ENCODE results near the gene LRRFIP2. TPM values are rescaled to one million over a fixed set of nuclear protein-coding genes. Genes with fewer than 3 reads are reported as not detected.

Gene LRRFIP2
- total and polyA plus RNA-seq, 2 donors (not counting 1 experiment from before 2014, with no cell fraction given) = 8.6 to 49.2 TPM

GRCh38 chr3:37030588-37030987 is 143.8 kb downstream of the LRRFIP2 start:
- H3K27me3 Mint-ChIP-seq = no peaks in the 10 kb centered on the region
- peaks cover 0 to 69% of the 10 kb centered on the region in 2 experiments for H3K36me3 ChIP-seq (replicated peaks in 1 of 2; ENCODE audit: control extremely low read depth in 1 of 2, control insufficient read depth in 1 of 2, extremely low read depth in 1 of 2, insufficient read depth in 2 of 2, low read length in 1 of 2)
- ATAC-seq (ENCODE audit: low read depth) (no peak), DNase-seq (no peak)
- intact Hi-C loops (cut with micrococcal nuclease) = no loop called here
- H3K4me3 ChIP-seq (ENCODE audit: control extremely low read depth in 1 of 5, extremely low read depth in 1 of 5, insufficient read depth in 1 of 5, low read depth in 2 of 5, low read length in 4 of 5) = no peak overlapping the region
- H3K27ac ChIP-seq (ENCODE audit: low read length in 2 of 2) = no peak overlapping the region
- no peak overlapping the region for H3K4me3 Mint-ChIP-seq
- TF ChIP-seq EZH2 (IDR thresholded peaks at IDR 0.05; ENCODE audit: borderline replicate concordance, insufficient read depth, low read depth, low read length, poor library complexity, severe bottlenecking) (no peak), CTCF (IDR thresholded peaks at IDR 0.05) (no peak)
- no peaks in the 10 kb centered on the region for H3K9me3 Mint-ChIP-seq (ENCODE audit: insufficient read depth)
- POLR2A ChIA-PET = no interaction called here
- no peaks in the 10 kb centered on the region for H4K20me1 ChIP-seq (ENCODE audit: control insufficient read depth, insufficient read depth, low read length, poor library complexity, severe bottlenecking)
- H3K9ac ChIP-seq (ENCODE audit: low read length) = no peak overlapping the region
- H3K27ac Mint-ChIP-seq = no peak overlapping the region
- no peak overlapping the region for H2AFZ ChIP-seq (ENCODE audit: insufficient read depth, low read depth, low read length, poor library complexity, severe bottlenecking)
- no peak overlapping the region for H3K4me2 ChIP-seq (replicated peaks; ENCODE audit: low read depth, low read length, poor library complexity, severe bottlenecking)
- CTCF ChIA-PET = no interaction called here
- H3K4me1 ChIP-seq (ENCODE audit: control insufficient read depth in 2 of 2, insufficient read depth in 2 of 2, low read length in 2 of 2) = no peaks in the 10 kb centered on the region
- no peaks in the 10 kb centered on the region for H3K27me3 ChIP-seq (replicated peaks in 1 of 4; ENCODE audit: control extremely low read depth in 1 of 4, control insufficient read depth in 3 of 4, insufficient read depth in 4 of 4, low read length in 3 of 4)
- WGBS (ENCODE audit: insufficient coverage) = no CpG with 5 or more reads among the region's 3 CpGs
- H3K79me2 ChIP-seq (ENCODE audit: control insufficient read depth, insufficient read depth, low read length) = peaks cover 19% of the 10 kb centered on the region
- peaks cover 0 to 4% (median 0%) of the 10 kb centered on the region in 3 donors for H3K9me3 ChIP-seq (ENCODE audit: control extremely low read depth in 1 of 3, control insufficient read depth in 2 of 3, insufficient read depth in 1 of 3, low read length in 2 of 3)
- H3K4me1 Mint-ChIP-seq = peaks cover 1% of the 10 kb centered on the region

- H3K27ac ChIP-seq (ENCODE audit: low read length in 2 of 2) = no peak overlapping the region
- no peak for ATAC-seq (ENCODE audit: low read depth)
- no peaks in the 10 kb centered on the region for H3K27me3 Mint-ChIP-seq
- peaks cover 0 to 67% of the 10 kb centered on the region in 2 experiments for H3K36me3 ChIP-seq (replicated peaks in 1 of 2; ENCODE audit: control extremely low read depth in 1 of 2, control insufficient read depth in 1 of 2, extremely low read depth in 1 of 2, insufficient read depth in 2 of 2, low read length in 1 of 2)
- H3K79me2 ChIP-seq (ENCODE audit: control insufficient read depth, insufficient read depth, low read length) = peaks cover 20% of the 10 kb centered on the region
- H4K20me1 ChIP-seq (ENCODE audit: control insufficient read depth, insufficient read depth, low read length, poor library complexity, severe bottlenecking) = no peaks in the 10 kb centered on the region
- intact Hi-C loops (cut with micrococcal nuclease) = no loop called here
- H3K27ac Mint-ChIP-seq = no peak overlapping the region
- no peaks in the 10 kb centered on the region for H3K9me3 Mint-ChIP-seq (ENCODE audit: insufficient read depth)
- H3K4me1 Mint-ChIP-seq = peaks cover 8% of the 10 kb centered on the region
- H2AFZ ChIP-seq (ENCODE audit: insufficient read depth, low read depth, low read length, poor library complexity, severe bottlenecking) = no peak overlapping the region
- H3K9ac ChIP-seq (ENCODE audit: low read length) = no peak overlapping the region
- no peak overlapping the region for H3K4me2 ChIP-seq (replicated peaks; ENCODE audit: low read depth, low read length, poor library complexity, severe bottlenecking)
- no peak overlapping the region for H3K4me3 Mint-ChIP-seq
- ChIA-PET CTCF (interaction anchor here (1.2 to 1.4 kb wide), 2 partner anchors 71 to 184 kb away, joined by 3 read pairs; no protein-coding TSS in a partner anchor), POLR2A (no interaction called here)
- DNase-seq = no peak
- H3K9me3 ChIP-seq (ENCODE audit: control extremely low read depth in 1 of 3, control insufficient read depth in 2 of 3, insufficient read depth in 1 of 3, low read length in 2 of 3) = no peaks in the 10 kb centered on the region
- peaks cover 4 to 5% of the 10 kb centered on the region in 2 donors for H3K4me1 ChIP-seq (ENCODE audit: control insufficient read depth in 2 of 2, insufficient read depth in 2 of 2, low read length in 2 of 2)
- no peak overlapping the region for H3K4me3 ChIP-seq (ENCODE audit: control extremely low read depth in 1 of 5, extremely low read depth in 1 of 5, insufficient read depth in 1 of 5, low read depth in 2 of 5, low read length in 4 of 5)
- no peaks in the 10 kb centered on the region for H3K27me3 ChIP-seq (replicated peaks in 1 of 4; ENCODE audit: control extremely low read depth in 1 of 4, control insufficient read depth in 3 of 4, insufficient read depth in 4 of 4, low read length in 3 of 4)
- TF ChIP-seq EZH2 (IDR thresholded peaks at IDR 0.05; ENCODE audit: borderline replicate concordance, insufficient read depth, low read depth, low read length, poor library complexity, severe bottlenecking) = no peak
Measured at GRCh38 chr3:37029516-37030163, 144.7 kb downstream of the LRRFIP2 start.

Measured in B cell (primary cell).